Activated T-helper 2 cell treated with anti-CD3 and anti-CD28 coated beads, Interferon-gamma antibody, Interleukin-2, Interleukin-4, amounts not matched to agents 10 μg/mL and 5 μg/mL and 100 μg/mL, durations not matched to agents 14 hours and 24 hours and 36 hours (primary cell): ENCODE measurements around the gene HSPA1B. TPM values are rescaled to one million over a fixed set of nuclear protein-coding genes. Genes with fewer than 3 reads are reported as not detected.
"Not testable (repeated sequence)": the region's sequence is repeated elsewhere in the genome, so short reads cannot be mapped to it uniquely, and the experiment has no call there.

Source experiments
- DNase-seq: peaks from one replicate; pipeline ENCODE4 v3.0.0; 2021; ENCODE audit warnings: low spot score
- H3K27ac Mint-ChIP-seq: one replicate; pipeline ENCODE4 v1.8.0; 2021; ENCODE audit warnings: mixed read lengths
- H3K27me3 Mint-ChIP-seq: one replicate; pipeline ENCODE4 v1.8.0; 2021; ENCODE audit warnings: low read depth, mixed read lengths
- H3K36me3 Mint-ChIP-seq: one replicate; pipeline ENCODE4 v1.8.0; 2021; ENCODE audit warnings: low read depth, mixed read lengths
- H3K4me1 Mint-ChIP-seq: one replicate; pipeline ENCODE4 v1.8.0; 2021; ENCODE audit warnings: low read depth, mixed read lengths
- H3K4me3 Mint-ChIP-seq: one replicate; pipeline ENCODE4 v1.8.0; 2021; ENCODE audit warnings: low read depth, mild to moderate bottlenecking, moderate library complexity, mixed read lengths
- H3K9me3 Mint-ChIP-seq: one replicate; pipeline ENCODE4 v1.8.0; 2021; ENCODE audit warnings: mixed read lengths
- intact Hi-C: fragments of 100-400 bp; cut with micrococcal nuclease; formaldehyde crosslinking; loops from one replicate; pipeline ENCODE4 v1.15.1; 2023
- total RNA-seq: library from RNA; stranded (reverse); gene quantifications from 2 replicates; pipeline ENCODE4 v1.2.3, GENCODE V29; 2022

HSPA1B gene
- total RNA-seq, 1 donor from 2014 or later, result 116 TPM

DNA sequence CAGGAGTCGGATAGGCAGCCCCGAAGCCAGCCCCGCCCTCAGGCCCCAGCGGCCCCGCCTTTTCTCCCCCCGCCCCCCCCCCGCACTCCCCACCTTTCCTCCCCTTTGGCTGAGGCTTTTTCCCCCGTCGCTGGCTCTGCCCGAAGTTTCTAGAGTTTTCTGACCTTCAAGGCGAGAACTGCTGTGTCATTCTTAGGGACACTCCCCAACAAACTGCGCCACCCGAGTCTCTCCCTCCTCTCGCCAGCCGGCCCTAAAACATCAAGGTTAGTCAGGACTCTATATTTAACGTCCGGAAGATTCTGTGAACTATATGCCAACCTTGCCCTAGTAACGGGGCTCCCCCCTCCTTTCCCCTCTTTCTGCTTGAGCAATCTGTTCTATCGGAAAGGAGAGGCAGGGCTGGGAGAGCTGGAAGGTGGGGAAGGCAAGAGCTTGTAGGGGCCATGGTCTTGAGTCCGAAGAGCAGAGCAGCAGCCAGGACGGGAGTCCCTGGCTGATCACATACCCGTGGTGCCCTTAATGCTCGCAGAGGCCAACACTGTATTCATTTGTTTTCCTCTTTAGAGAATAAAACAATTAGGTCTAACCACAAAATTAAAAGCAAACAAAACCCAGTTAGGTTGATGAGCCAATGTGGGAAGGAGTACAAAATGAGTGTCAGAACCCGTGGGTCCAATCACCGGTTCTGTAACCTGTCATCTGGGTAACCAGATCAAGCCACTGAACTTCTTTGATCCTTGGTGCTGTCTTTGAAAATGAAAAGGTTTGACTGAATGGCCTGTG, 5.3 kb upstream of the HSPA1B start:
- peak overlapping the region; percentile 92 for H3K4me3 Mint-ChIP-seq
- no peaks in the 10 kb centered on the region for H3K27me3 Mint-ChIP-seq
- H3K36me3 Mint-ChIP-seq, result peaks cover 17% of the 10 kb centered on the region
- no peaks in the 10 kb centered on the region for H3K9me3 Mint-ChIP-seq
- DNase-seq, result peak; percentile 56
- peaks cover 44% of the 10 kb centered on the region for H3K4me1 Mint-ChIP-seq
- H3K27ac Mint-ChIP-seq, result peak overlapping the region; percentile 94
- intact Hi-C loops, result loop anchor here (1.0 to 10.0 kb wide), 3 partner anchors 40 to 247 kb away; partner anchors contain the start of genes BAG6, LTA, NEU1 and TNF

DNA sequence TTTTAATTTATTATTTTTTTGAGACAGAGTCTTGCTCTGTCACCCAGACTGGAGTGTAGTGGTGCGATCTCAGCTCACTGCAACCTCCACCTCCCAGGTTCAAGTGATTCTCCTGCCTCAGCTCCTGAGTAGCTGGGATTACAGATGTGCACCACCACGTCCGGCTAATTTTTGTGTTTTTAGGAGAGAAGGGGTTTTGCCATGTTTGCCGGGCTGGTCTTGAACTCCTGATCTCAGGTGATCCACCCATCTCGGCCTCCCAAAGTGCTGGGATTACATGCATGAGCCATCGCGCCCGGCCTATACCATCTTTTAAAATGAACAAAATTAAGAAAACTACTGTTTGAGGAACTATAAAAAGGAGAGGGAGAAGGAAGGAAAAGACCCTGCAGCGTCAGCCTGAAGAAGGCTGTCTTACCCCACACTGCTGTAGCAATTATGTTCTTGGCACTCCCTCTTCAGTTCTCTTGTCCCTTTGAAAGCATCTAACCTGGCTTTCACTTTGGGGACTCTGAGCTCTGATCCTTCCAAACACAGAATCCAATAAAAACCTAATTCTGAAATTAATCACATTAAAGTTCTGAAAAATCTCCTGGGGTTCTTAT, 3.8 kb upstream of the HSPA1B start:
- not testable (repeated sequence) for H3K9me3 Mint-ChIP-seq, H3K36me3 Mint-ChIP-seq, H3K27me3 Mint-ChIP-seq, DNase-seq
- Mint-ChIP-seq H3K4me3 (peak overlapping the region; percentile 26), H3K4me1 (peaks cover 35% of the 10 kb centered on the region), H3K27ac (peak overlapping the region; percentile 33)
- intact Hi-C loops, result loop anchor here (5.0 to 10.0 kb wide), 2 partner anchors 39 to 249 kb away; partner anchors contain the start of genes LTA, NEU1 and TNF

DNA sequence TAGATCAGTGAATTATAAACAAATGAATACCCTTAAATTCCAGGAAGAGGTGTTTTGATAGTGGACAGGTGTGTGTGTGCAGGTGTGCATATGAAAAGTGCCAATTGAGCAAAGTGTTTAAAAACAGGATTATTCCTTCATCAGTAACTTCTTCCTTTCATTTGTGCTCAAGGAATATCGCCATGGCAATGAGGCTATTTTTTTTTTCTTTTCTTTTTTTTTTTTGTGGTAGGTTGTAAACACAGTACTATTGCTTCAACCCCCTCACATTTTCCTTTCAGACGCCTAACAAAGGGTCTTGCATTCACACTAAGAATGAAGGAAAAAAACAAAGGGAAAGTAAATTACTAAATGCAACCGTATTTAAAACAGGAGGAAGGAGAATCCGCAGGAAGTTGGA, 2.0 kb upstream of the HSPA1B start:
- Mint-ChIP-seq H3K36me3 (peaks cover 10% of the 10 kb centered on the region), H3K4me3 (peak overlapping the region; percentile 85)
- intact Hi-C loops, result loop anchor here (10.0 kb wide), 1 partner anchor 251 kb away; the partner anchor contains the start of genes LTA and TNF

DNA sequence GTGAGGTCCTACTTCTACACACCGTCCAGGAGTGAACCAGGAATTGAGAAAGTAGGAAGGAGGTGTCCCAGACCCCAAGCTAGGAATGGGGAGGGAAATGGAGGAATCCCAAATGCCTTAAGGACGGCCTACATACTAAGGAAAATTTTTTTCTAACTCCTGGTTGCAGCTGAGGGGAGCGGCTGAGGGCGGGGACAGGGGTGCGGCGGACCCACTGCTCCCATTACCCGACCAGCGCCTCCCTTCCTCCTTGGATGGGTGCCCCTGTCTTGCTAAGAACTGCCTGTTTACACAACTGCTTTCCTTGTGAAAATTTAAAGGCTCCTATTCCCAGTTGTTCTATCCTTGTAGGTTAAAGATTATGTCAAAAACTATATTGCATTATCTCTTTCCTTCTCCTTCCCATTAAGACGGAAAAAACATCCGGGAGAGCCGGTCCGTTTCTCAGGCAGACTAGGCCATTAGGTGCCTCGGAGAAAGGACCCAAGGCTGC, 699 bp upstream of the HSPA1B start:
- Mint-ChIP-seq H3K4me3 (peak overlapping the region; percentile 85), H3K27me3 (no peaks in the 10 kb centered on the region), H3K27ac (peak overlapping the region; percentile 95), H3K9me3 (no peaks in the 10 kb centered on the region), H3K4me1 (peaks cover 32% of the 10 kb centered on the region), H3K36me3 (peaks cover 20% of the 10 kb centered on the region)
- DNase-seq, result no peak
- intact Hi-C loops, result loop anchor here (2.0 to 10.0 kb wide), 3 partner anchors 14 to 252 kb away; partner anchors contain the start of genes C6orf47, LTA and TNF

More for the DNA sequence above, 2.0 kb upstream of the HSPA1B start:
- Mint-ChIP-seq H3K27me3 (no peaks in the 10 kb centered on the region), H3K27ac (peak overlapping the region; percentile 95), H3K9me3 (no peaks in the 10 kb centered on the region), H3K4me1 (peaks cover 35% of the 10 kb centered on the region)
- no peak for DNase-seq

DNA sequence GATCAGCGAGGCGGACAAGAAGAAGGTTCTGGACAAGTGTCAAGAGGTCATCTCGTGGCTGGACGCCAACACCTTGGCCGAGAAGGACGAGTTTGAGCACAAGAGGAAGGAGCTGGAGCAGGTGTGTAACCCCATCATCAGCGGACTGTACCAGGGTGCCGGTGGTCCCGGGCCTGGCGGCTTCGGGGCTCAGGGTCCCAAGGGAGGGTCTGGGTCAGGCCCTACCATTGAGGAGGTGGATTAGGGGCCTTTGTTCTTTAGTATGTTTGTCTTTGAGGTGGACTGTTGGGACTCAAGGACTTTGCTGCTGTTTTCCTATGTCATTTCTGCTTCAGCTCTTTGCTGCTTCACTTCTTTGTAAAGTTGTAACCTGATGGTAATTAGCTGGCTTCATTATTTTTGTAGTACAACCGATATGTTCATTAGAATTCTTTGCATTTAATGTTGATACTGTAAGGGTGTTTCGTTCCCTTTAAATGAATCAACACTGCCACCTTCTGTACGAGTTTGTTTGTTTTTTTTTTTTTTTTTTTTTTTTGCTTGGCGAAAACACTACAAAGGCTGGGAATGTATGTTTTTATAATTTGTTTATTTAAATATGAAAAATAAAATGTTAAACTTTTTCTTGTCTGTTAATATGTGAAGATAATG, 2.2 kb downstream of the HSPA1B start:
- peak overlapping the region; percentile 48 for H3K27ac Mint-ChIP-seq
- peaks cover 24% of the 10 kb centered on the region for H3K36me3 Mint-ChIP-seq
- DNase-seq, result no peak
- peak overlapping the region; percentile 87 for H3K4me3 Mint-ChIP-seq
- H3K27me3 Mint-ChIP-seq, result no peaks in the 10 kb centered on the region
- H3K4me1 Mint-ChIP-seq, result peaks cover 23% of the 10 kb centered on the region
- no peaks in the 10 kb centered on the region for H3K9me3 Mint-ChIP-seq
- intact Hi-C loops, result loop anchor here (1.0 to 10.0 kb wide), 10 partner anchors 32 to 1015 kb away; partner anchors contain the start of genes AGPAT1, ATP6V1G2, EHMT2 and LTA

DNA sequence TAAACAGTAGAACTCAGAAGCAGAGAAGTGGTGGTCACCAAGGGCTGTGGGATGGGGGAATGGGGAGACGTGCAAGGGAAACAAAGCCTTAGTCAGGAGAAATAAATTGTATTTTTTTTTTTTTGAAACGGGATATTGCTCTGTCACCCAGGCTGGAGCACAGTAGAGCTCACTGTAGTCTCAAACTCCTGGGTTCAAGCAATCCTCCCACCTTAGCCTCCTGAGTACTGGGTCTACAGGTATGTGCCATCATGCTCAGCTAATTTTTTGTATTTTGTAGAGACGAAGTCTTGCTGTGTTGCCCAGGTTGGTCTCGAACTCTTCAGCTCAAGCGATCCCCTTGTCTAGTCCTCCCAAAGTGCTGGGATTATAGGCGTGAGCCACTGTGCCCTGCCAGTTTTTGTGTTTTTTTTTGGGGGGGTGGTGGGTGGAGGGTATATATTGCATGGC, 3.4 kb downstream of the HSPA1B start:
- Mint-ChIP-seq H3K4me1 (peaks cover 15% of the 10 kb centered on the region), H3K9me3 (no peaks in the 10 kb centered on the region), H3K27ac (peak overlapping the region; percentile 48), H3K4me3 (peak overlapping the region; percentile 87), H3K36me3 (peaks cover 34% of the 10 kb centered on the region), H3K27me3 (no peaks in the 10 kb centered on the region)
- intact Hi-C loops, result loop anchor here (1.0 to 10.0 kb wide), 9 partner anchors 34 to 1014 kb away; partner anchors contain the start of genes AGPAT1, ATP6V1G2, EHMT2 and LY6G5C
- no peak for DNase-seq

GRCh38 chr6:31831350-31832215, 4.0 kb downstream of the HSPA1B start:
- no peak overlapping the region for H3K27ac Mint-ChIP-seq
- no peaks in the 10 kb centered on the region for H3K27me3 Mint-ChIP-seq
- H3K4me3 Mint-ChIP-seq, result peak overlapping the region; percentile 87
- no peaks in the 10 kb centered on the region for H3K9me3 Mint-ChIP-seq
- H3K4me1 Mint-ChIP-seq, result peaks cover 21% of the 10 kb centered on the region
- intact Hi-C loops, result loop anchor here (5.0 to 10.0 kb wide), 8 partner anchors 34 to 1013 kb away; partner anchors contain the start of genes AGPAT1, ATP6V1G2, EHMT2 and LY6G5C
- DNase-seq, result no peak
- peaks cover 40% of the 10 kb centered on the region for H3K36me3 Mint-ChIP-seq

DNA sequence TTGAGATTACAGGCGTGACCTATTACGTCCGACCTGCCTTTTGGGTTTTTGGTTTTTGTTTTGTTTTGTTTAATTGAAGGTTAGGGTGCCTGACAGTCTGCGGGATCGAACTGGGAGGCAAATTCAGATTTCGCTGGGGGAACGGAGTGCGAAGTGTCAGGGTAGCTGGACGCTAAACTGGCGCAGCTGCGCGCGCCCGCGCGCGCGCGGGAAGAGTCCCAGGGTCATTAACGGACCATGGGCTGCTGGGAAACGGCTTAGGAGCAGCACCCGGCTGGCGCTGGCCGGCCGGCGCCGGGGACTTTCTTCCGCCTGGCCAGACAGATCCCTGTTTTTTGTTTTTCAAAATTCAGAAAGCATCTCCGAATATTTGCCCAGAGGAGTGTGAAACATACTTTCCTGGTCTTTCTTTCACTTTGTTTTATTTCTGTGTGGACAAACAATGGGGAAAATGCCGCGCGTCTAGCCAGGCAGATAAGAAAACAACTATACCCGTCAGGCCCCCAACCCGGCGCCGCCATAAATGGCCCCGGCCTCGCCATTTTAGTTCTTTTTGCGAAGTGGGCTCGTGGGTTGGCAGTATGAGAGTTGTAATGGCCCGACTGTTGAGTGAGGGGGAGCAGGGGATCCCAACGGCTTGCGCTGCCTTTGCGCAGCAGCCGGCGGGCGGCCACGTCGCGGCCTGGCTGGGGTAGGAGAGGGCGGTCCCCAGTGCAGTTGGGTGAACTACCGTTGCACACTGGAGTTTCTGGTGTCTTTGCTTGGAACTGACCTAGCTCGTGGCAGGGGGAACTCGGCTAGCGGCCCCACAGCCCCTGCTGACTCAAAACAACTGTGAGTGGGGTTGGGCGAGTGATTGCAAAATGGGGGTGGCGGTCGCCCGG, 7.1 kb downstream of the HSPA1B start:
- intact Hi-C loops, result loop anchor here (1.0 to 10.0 kb wide), 10 partner anchors 29 to 1010 kb away; partner anchors contain the start of genes AGPAT1, ATP6V1G2, EHMT2 and LY6G5C
- Mint-ChIP-seq H3K9me3 (no peaks in the 10 kb centered on the region), H3K36me3 (peaks cover 70% of the 10 kb centered on the region), H3K4me1 (peaks cover 36% of the 10 kb centered on the region), H3K27ac (peak overlapping the region; percentile 97), H3K27me3 (no peaks in the 10 kb centered on the region), H3K4me3 (peak overlapping the region; percentile 87)
- DNase-seq, result peak; percentile 71

- intact Hi-C loops, result loop anchor here (10.0 kb wide), 3 partner anchors 339 to 1009 kb away; partner anchors contain the start of genes AGPAT1, MICB, PSMB8 and RNF5
- H3K9me3 Mint-ChIP-seq, result no peaks in the 10 kb centered on the region
- H3K4me1 Mint-ChIP-seq, result peaks cover 31% of the 10 kb centered on the region
- no peaks in the 10 kb centered on the region for H3K27me3 Mint-ChIP-seq
- DNase-seq, result no peak
- peak overlapping the region; percentile 97 for H3K27ac Mint-ChIP-seq
- peak overlapping the region; percentile 87 for H3K4me3 Mint-ChIP-seq
- H3K36me3 Mint-ChIP-seq, result peaks cover 70% of the 10 kb centered on the region
These were observed 8.5 kb downstream of the HSPA1B start for GRCh38 chr6:31836047-31836473.

GRCh38 chr6:31836474-31837368, 9.2 kb downstream of the HSPA1B start:
- peak overlapping the region; percentile 97 for H3K27ac Mint-ChIP-seq
- intact Hi-C loops, result loop anchor here (10.0 kb wide), 3 partner anchors 338 to 1008 kb away; partner anchors contain the start of genes AGPAT1, MICB, PSMB8 and RNF5
- H3K4me1 Mint-ChIP-seq, result peaks cover 31% of the 10 kb centered on the region
- peak overlapping the region; percentile 87 for H3K4me3 Mint-ChIP-seq
- no peak for DNase-seq
- H3K36me3 Mint-ChIP-seq, result peaks cover 69% of the 10 kb centered on the region
- H3K9me3 Mint-ChIP-seq, result no peaks in the 10 kb centered on the region
- H3K27me3 Mint-ChIP-seq, result no peaks in the 10 kb centered on the region
